NCI-H2029 treated with DMSO at 0.1 percent for 48 hours (cell line): Measurements from ENCODE around the gene ATXN7L2.

Experiments used
- DNase-seq: peaks from one replicate; lab custom pipeline; 2025; lab: John Stamatoyannopoulos, UW

Gene ATXN7L2

GRCh38 chr1:109527846-109528695 lies 44.4 kb downstream of the ATXN7L2 start:
- no peak for DNase-seq

DNA sequence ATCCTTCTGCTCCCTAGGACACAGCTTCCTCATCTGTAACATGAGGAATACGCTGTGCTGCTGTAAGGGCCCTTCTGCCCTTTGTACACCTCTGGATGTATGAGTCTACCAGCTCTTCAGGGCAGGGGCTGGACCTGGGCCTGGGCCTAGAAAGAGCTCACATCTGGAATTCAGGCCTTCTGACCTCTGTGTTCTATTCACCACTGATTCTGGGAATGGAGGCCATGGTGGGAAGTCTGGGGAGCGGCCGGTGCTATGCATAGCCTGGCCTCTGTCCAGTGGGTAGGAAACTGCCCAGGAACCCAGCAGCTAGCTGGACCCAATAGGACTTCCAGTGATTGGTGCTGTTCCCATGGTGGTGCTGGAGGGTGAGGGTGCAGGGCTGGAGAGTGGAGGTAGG lies 45.0 kb downstream of the ATXN7L2 start:
- no peak for DNase-seq

DNA sequence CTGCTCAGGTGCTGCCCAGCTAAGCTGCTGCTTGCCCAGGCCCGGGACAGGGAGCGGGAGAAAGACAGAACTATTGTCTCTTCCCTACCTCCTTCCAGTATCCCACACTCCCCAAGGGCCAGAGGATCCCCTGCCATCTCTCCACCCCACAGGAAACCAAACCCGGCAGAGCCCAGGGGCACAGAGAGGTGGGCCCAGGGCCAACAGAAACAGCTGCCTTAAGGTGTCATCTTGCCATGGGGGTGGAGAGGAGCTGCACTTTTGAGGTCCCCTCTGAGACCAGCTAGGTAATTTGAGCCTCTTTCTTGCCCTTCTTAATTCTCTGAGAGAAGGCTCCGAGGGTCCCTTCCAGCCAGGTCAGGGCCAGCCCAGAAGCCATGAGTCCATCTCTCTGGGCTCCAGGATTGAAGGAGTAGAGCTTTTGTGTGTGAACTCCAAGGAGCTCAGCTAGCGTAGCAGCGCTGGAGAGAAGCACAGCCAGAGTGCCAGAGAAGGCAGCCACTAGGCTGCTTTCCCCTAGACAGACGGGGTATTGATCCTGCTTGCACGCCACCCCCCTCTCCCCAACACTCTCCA lies 46.3 kb downstream of the ATXN7L2 start:
- peak; percentile 16 for DNase-seq

- peak; percentile 35 for DNase-seq
Measured at GRCh38 chr1:109530457-109531087, 46.9 kb downstream of the ATXN7L2 start.

- no peak for DNase-seq
Measured at GRCh38 chr1:109531380-109531779, 47.7 kb downstream of the ATXN7L2 start.

- DNase-seq: no peak
Measured at GRCh38 chr1:109531826-109532364, 48.2 kb downstream of the ATXN7L2 start.

DNA sequence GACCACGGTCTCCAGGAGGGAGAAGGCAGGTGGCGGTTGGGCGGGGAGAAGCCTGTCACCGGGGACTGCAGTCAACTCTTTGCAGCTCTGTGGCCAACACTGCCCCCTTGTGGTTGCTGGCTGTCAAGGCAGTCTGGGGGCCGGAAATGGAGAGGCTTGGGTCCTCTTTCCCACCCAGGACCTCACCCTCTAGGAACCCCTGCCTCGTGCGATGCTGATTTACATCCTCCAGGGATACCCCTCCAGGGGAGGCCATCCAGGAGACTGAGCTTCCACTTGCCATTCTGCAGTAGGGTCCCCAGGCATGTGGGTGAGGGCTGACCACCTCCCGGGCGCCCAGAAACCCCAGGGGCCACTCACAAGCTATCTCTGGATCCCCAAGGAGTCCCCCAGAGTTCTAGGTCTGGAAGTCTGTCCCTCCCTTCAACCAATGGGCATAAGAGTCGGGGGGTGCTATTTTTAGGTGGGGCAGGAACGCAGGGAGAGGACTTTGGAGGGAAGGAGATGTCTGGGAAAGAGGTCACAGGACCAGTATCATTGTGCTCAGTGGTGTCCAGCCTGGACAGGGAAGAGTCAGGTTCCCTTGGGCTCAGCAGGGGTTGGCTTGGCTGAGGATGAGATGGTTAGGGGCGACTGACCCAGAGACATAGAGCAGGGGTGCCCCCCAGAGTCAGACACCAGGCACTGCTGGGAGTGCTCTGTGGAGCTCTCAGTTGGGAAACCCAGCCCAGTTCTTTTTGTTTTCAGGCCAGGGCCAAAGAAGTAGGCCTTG lies 48.8 kb downstream of the ATXN7L2 start:
- DNase-seq: peak; percentile 26

DNA sequence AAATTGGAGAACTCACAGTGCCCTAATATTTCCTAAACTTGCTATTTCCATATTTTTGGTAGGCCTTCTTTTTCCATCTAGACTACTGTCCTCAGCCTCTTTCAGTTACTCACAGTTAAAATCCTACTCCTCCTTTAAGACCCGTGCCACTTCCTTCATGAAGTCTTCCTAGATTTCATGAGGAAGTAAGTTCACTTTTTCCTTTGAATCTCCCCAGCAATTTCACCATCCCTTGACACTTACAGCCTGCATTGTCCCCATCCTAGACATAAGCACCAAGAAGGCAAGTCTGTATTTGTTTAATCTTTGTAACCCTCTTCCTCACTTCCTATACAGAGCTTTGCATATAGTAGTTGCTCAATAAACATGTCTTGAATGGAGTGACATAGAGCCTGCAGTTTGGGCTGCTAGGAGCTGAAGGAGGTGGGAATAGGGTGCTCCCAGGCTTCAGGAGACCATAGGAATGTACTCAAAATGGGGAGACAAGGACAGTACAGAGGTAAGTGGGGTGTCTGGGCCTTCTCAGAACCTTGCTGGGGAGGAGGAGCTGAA lies 50.7 kb downstream of the ATXN7L2 start:
- no peak for DNase-seq

- no peak for DNase-seq
Measured at GRCh38 chr1:109535481-109535880, 51.8 kb downstream of the ATXN7L2 start.

DNA sequence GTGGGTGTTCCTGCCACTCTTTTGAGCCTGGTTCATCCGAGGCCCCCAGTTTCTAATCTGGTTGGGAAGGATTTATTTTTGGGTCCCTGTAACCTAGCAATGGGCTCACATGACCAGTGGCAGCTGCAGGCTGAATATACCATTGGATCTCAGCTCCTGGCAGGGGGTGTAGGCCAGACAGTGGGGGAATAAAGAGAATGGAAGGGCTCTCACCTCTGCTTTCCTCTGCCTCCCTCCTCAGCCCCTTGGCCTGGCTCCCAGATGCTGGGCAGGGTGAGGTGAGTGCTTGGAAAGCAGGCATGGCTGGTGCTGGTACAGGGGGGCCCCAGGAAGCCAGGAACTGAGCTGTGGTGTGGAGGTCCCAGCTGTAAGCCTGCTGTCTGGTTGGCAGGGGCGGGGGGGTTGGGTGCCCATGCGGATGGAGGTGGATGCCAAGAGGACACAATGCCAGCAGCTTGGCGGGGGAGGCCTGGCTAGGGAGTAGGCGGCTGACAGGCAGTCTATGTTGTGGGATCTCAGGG lies 52.3 kb downstream of the ATXN7L2 start:
- no peak for DNase-seq

- no peak for DNase-seq
Measured at GRCh38 chr1:109537450-109538178, 53.9 kb downstream of the ATXN7L2 start.

- DNase-seq: no peak
Measured at GRCh38 chr1:109538827-109539555, 55.3 kb downstream of the ATXN7L2 start.

- DNase-seq: no peak
Measured at GRCh38 chr1:109539676-109540075, 56.0 kb downstream of the ATXN7L2 start, which contains the start of gene GPR61. GPR61 (plus strand) TSS chr1:109539872; CDS start chr1:109543023, 3,151 bp downstream.

DNA sequence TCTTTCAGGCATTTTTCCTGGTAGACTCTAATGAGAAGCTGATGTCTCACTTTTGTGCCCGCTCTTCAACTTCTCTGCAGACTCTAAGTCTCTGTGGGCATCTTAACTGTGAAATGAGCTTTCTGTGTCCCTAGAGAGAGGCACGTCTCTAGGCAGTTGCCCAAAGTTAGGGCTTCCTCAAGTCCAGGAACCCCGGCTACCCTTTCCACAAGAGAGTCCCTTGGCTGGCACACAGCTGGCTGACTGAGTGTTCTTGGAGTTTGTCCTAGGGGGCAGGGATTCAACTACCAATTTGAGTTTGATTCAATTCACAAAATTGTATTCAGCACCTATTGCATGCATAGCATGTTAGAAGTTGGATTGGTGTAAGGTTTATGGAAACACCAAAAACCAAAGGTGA lies 57.4 kb downstream of the ATXN7L2 start:
- DNase-seq: no peak
